Kidney epithelial cell (primary cell): ENCODE data around the gene PRAC2. TPM values are rescaled to one million over a fixed set of nuclear protein-coding genes. Genes with fewer than 3 reads are reported as not detected.

Source experiments
- DNase-seq: peaks from one replicate; pipeline ENCODE4 v3.0.0-alpha.2; 2010; ENCODE audit warnings: low read depth
- H3K27me3 ChIP-seq: 2 replicates; pipeline ENCODE4 v1.6.0; 2011; ENCODE audit warnings: low read length; ENCODE audit not compliant: control insufficient read depth, insufficient read depth
- H3K36me3 ChIP-seq: 2 replicates; pipeline ENCODE4 v1.5.1; 2011; ENCODE audit warnings: low read length; ENCODE audit not compliant: control insufficient read depth, insufficient read depth
- H3K4me3 ChIP-seq: 2 replicates; pipeline ENCODE4 v1.5.1; 2011; ENCODE audit warnings: low read depth, mild to moderate bottlenecking, control low read depth, low read length
- CTCF ChIP-seq: IDR thresholded peaks from 2 replicates; pipeline ENCODE4 v1.5.1; 2011; ENCODE audit warnings: mild to moderate bottlenecking, moderate library complexity, low read length, control low read depth, inconsistent platforms; ENCODE audit not compliant: insufficient read depth, poor library complexity, severe bottlenecking
- total RNA-seq: library from RNA; depleted of rRNA; stranded (reverse); fragments of >200 nt; gene quantifications from 2 replicates; pipeline ENCODE4 v1.2.3, GENCODE V29; 2015

PRAC2 gene
- total RNA-seq, 1 donor from 2014 or later = not detected

GRCh38 chr17:48751733-48752398, 28.9 kb downstream of the PRAC2 start:
- TF ChIP-seq CTCF = no peak
- no peak for DNase-seq
- no peaks in the 10 kb centered on the region for H3K36me3 ChIP-seq
- H3K4me3 ChIP-seq = no peak overlapping the region
- H3K27me3 ChIP-seq = peaks cover 81% of the 10 kb centered on the region

- H3K27me3 ChIP-seq = peaks cover 74% of the 10 kb centered on the region
- DNase-seq = no peak
- H3K4me3 ChIP-seq = no peak overlapping the region
- no peaks in the 10 kb centered on the region for H3K36me3 ChIP-seq
- TF ChIP-seq CTCF = no peak
These were observed 29.7 kb downstream of the PRAC2 start for GRCh38 chr17:48752399-48753288.

- Histone ChIP-seq H3K4me3 (no peak overlapping the region), H3K27me3 (peaks cover 67% of the 10 kb centered on the region), H3K36me3 (no peaks in the 10 kb centered on the region)
- DNase-seq = no peak
- TF ChIP-seq CTCF = no peak
These were observed 31.0 kb downstream of the PRAC2 start for GRCh38 chr17:48753794-48754499.

GRCh38 chr17:48754500-48755261, 31.7 kb downstream of the PRAC2 start:
- H3K4me3 ChIP-seq = no peak overlapping the region
- H3K27me3 ChIP-seq = peaks cover 60% of the 10 kb centered on the region
- no peak for DNase-seq

GRCh38 chr17:48755356-48755755, 32.4 kb downstream of the PRAC2 start:
- no peak for DNase-seq
- Histone ChIP-seq H3K4me3 (no peak overlapping the region), H3K27me3 (peaks cover 53% of the 10 kb centered on the region), H3K36me3 (no peaks in the 10 kb centered on the region)
- TF ChIP-seq CTCF = no peak

More at GRCh38 chr17:48754500-48755261, 31.7 kb downstream of the PRAC2 start:
- no peaks in the 10 kb centered on the region for H3K36me3 ChIP-seq
- TF ChIP-seq CTCF = no peak
